Hematopoietic multipotent progenitor cell treated with erythropoietin and hydrocortisone succinate and interleukin-3 and kit ligand, for 4 days (in vitro differentiated cells): Measurements from ENCODE around the gene ALOXE3.

Source experiments
- DNase-seq: peaks from one replicate; pipeline ENCODE4 v3.0.0-alpha.2; 2015

Gene ALOXE3

GRCh38 chr17:8141741-8142140, 23.4 kb upstream of the ALOXE3 start:
- DNase-seq, result no peak

- no peak for DNase-seq
Measured at GRCh38 chr17:8141045-8141444, 22.7 kb upstream of the ALOXE3 start.

- DNase-seq, result no peak
Measured at GRCh38 chr17:8140065-8141029, 22.0 kb upstream of the ALOXE3 start.

- DNase-seq, result peak; percentile 99
Measured at GRCh38 chr17:8138672-8139371, 20.5 kb upstream of the ALOXE3 start.

GRCh38 chr17:8138374-8138671, 20.0 kb upstream of the ALOXE3 start:
- DNase-seq, result no peak

GRCh38 chr17:8137645-8138373, 19.5 kb upstream of the ALOXE3 start:
- no peak for DNase-seq

GRCh38 chr17:8133941-8134340, 15.6 kb upstream of the ALOXE3 start:
- DNase-seq, result no peak

- DNase-seq, result no peak
Measured at GRCh38 chr17:8133399-8133798, 15.1 kb upstream of the ALOXE3 start.

- no peak for DNase-seq
Measured at GRCh38 chr17:8131844-8132441, 13.6 kb upstream of the ALOXE3 start.

- no peak for DNase-seq
Measured at GRCh38 chr17:8128125-8128784, 9.9 kb upstream of the ALOXE3 start.

GRCh38 chr17:8126491-8127066, 8.3 kb upstream of the ALOXE3 start:
- DNase-seq, result peak; percentile 70

GRCh38 chr17:8125947-8126490, 7.7 kb upstream of the ALOXE3 start:
- peak; percentile 41 for DNase-seq

GRCh38 chr17:8125154-8125946, 7.0 kb upstream of the ALOXE3 start:
- peak; percentile 91 for DNase-seq

GRCh38 chr17:8124350-8125153, 6.2 kb upstream of the ALOXE3 start:
- DNase-seq, result peak; percentile 58

- DNase-seq, result no peak
Measured at GRCh38 chr17:8123695-8124349, 5.5 kb upstream of the ALOXE3 start, which contains the start of gene HES7. Gene HES7, minus strand, starts transcription at chr17:8124106. Its CDS starts 22 bp downstream, at chr17:8124084.

GRCh38 chr17:8122924-8123694, 4.8 kb upstream of the ALOXE3 start:
- peak; percentile 50 for DNase-seq

- peak; percentile 41 for DNase-seq
Measured at GRCh38 chr17:8122422-8122923, 4.2 kb upstream of the ALOXE3 start.

- DNase-seq, result peak; percentile 87
Measured at GRCh38 chr17:8121681-8122421, 3.5 kb upstream of the ALOXE3 start.
